Measurements from ENCODE around the gene SYTL2.

Gene SYTL2

GRCh38 chr11:85776951-85777602 is 33.9 kb downstream of the SYTL2 start:
- no peak for TF ChIP-seq CTCF (conservative IDR thresholded peaks at IDR 0.05; ENCODE audit: low read depth)
- ChIA-PET CTCF (interaction anchor here (0.6 kb wide), 1 partner anchor 77 kb away, joined by 3 read pairs; no protein-coding TSS in a partner anchor), POLR2A (ENCODE audit: low non-redundant PET) (no interaction called here)
- H3K27ac ChIP-seq: no peak overlapping the region
- no peak for DNase-seq (ENCODE audit: low spot score)

GRCh38 chr11:85774256-85775101 is 36.5 kb downstream of the SYTL2 start:
- POLR2A ChIA-PET (ENCODE audit: low non-redundant PET): interaction anchor here (0.5 kb wide), 1 partner anchor 51 kb away, joined by 4 read pairs; no protein-coding TSS in a partner anchor
- DNase-seq (ENCODE audit: low spot score): no peak
- no peak for TF ChIP-seq CTCF (conservative IDR thresholded peaks at IDR 0.05; ENCODE audit: low read depth)
- CTCF ChIA-PET: no interaction called here
- H3K27ac ChIP-seq: no peak overlapping the region

- no peak for TF ChIP-seq CTCF (conservative IDR thresholded peaks at IDR 0.05; ENCODE audit: low read depth)
- POLR2A ChIA-PET (ENCODE audit: low non-redundant PET): no interaction called here
- no peak for DNase-seq (ENCODE audit: low spot score)
- CTCF ChIA-PET: no interaction called here
- no peak overlapping the region for H3K27ac ChIP-seq
These were observed 38.2 kb downstream of the SYTL2 start for GRCh38 chr11:85772695-85773094.

- H3K27ac ChIP-seq: no peak overlapping the region
- CTCF ChIA-PET: no interaction called here
- POLR2A ChIA-PET (ENCODE audit: low non-redundant PET): no interaction called here
- no peak for TF ChIP-seq CTCF (conservative IDR thresholded peaks at IDR 0.05; ENCODE audit: low read depth)
- no peak for DNase-seq (ENCODE audit: low spot score)
These were observed 39.4 kb downstream of the SYTL2 start for GRCh38 chr11:85771568-85771967.

- POLR2A ChIA-PET (ENCODE audit: low non-redundant PET): no interaction called here
- DNase-seq (ENCODE audit: low spot score): no peak
- CTCF ChIA-PET: no interaction called here
- no peak for TF ChIP-seq CTCF (conservative IDR thresholded peaks at IDR 0.05; ENCODE audit: low read depth)
- H3K27ac ChIP-seq: no peak overlapping the region
These were observed 41.2 kb downstream of the SYTL2 start for GRCh38 chr11:85769771-85770170.

- no peak for TF ChIP-seq CTCF (conservative IDR thresholded peaks at IDR 0.05; ENCODE audit: low read depth)
- H3K27ac ChIP-seq: no peak overlapping the region
- ChIA-PET POLR2A (ENCODE audit: low non-redundant PET) (no interaction called here), CTCF (no interaction called here)
- DNase-seq (ENCODE audit: low spot score): no peak
These were observed 42.3 kb downstream of the SYTL2 start for GRCh38 chr11:85768473-85769146.
